ENCODE measurements around the gene NPSR1.
"Not testable (repeated sequence)": the region's sequence is repeated elsewhere in the genome, so short reads cannot be mapped to it uniquely, and the experiment has no call there.

The NPSR1 gene

GRCh38 chr7:34874329-34874728, 216.3 kb downstream of the NPSR1 start:
- not testable (repeated sequence) for DNase-seq (ENCODE audit: low read depth)

- no peak for DNase-seq (ENCODE audit: low read depth)
Observed at GRCh38 chr7:34875481-34875880, 217.5 kb downstream of the NPSR1 start.

GRCh38 chr7:34878944-34879735, 221.1 kb downstream of the NPSR1 start:
- DNase-seq (ENCODE audit: low read depth), result not testable (repeated sequence)

- DNase-seq (ENCODE audit: low read depth), result no peak
Observed at GRCh38 chr7:34879871-34880270, 221.9 kb downstream of the NPSR1 start.

GRCh38 chr7:34883855-34884254, 225.8 kb downstream of the NPSR1 start:
- DNase-seq (ENCODE audit: low read depth), result not testable (repeated sequence)

GRCh38 chr7:34886856-34887255, 228.8 kb downstream of the NPSR1 start:
- DNase-seq (ENCODE audit: low read depth), result no peak

- DNase-seq (ENCODE audit: low read depth), result no peak
Observed at GRCh38 chr7:34889951-34890350, 231.9 kb downstream of the NPSR1 start.

- no peak for DNase-seq (ENCODE audit: low read depth)
Observed at GRCh38 chr7:34895202-34895601, 237.2 kb downstream of the NPSR1 start.

Data from ELR (cell line).